OCI-LY7 (cell line): ENCODE data around the gene KIR2DL3.

Experiments
- CTCF ChIP-seq: fragments of 200-600 bp; sonication (generic); conservative IDR thresholded peaks from 2 replicates; pipeline ENCODE4 v1.5.1; 2014; ENCODE audit warnings: mild to moderate bottlenecking, antibody characterized with exemption, low read length, moderate library complexity, mixed read lengths
- EZH2phosphoT487 ChIP-seq: fragments of 200-600 bp; sonication (generic); IDR thresholded peaks from 2 replicates; pipeline ENCODE4 v1.6.1; 2018; ENCODE audit warnings: low read depth, borderline replicate concordance, mild to moderate bottlenecking, mixed run types, antibody characterized with exemption, low read length, moderate library complexity, mixed read lengths

GRCh38 chr19:54727562-54727961 is 10.8 kb upstream of the KIR2DL3 start:
- TF ChIP-seq CTCF, result no peak
- TF ChIP-seq EZH2phosphoT487, result no peak
